Fibroblast of lung (primary cell): ENCODE data around the gene ITM2B.

Experiments
- EZH2 ChIP-seq: IDR thresholded peaks from 2 replicates; pipeline ENCODE4 v1.5.1; 2012; ENCODE audit warnings: low read length, control low read depth, mild to moderate bottlenecking; ENCODE audit errors: missing control alignments
- TF ChIP-seq, protein P1 (sequence below), 2 donors: IDR thresholded peaks in 1 of 2; conservative IDR thresholded peaks in 1 of 2; 1 replicate in 1 of 2; 2 replicates in 1 of 2; pipeline ENCODE4 v1.5.1; 2011 to 2012; ENCODE audit warnings: low read length in 2 of 2, control low read depth in 1 of 2, inconsistent platforms in 1 of 2, low read depth in 1 of 2, mild to moderate bottlenecking in 1 of 2

DNA sequence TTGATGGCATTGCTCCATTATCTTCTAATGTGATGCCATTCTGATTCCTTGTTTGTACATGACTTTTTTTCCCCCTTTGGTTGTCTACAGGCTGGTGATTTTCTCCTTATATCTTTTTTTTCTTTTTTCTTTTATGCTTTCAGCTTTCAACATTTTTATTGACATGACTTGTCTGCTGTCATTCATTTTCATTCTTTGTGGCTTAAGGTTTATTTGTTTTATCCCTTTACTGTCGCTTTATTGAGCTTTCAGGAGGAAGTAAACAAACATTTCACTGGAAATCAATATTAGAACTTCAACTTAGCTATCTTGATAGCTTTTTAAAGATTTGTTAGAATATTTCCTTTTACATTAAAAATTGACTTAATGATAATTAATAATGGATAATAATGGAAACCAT, 9.7 kb downstream of the ITM2B start:
- TF ChIP-seq, protein P1, sequence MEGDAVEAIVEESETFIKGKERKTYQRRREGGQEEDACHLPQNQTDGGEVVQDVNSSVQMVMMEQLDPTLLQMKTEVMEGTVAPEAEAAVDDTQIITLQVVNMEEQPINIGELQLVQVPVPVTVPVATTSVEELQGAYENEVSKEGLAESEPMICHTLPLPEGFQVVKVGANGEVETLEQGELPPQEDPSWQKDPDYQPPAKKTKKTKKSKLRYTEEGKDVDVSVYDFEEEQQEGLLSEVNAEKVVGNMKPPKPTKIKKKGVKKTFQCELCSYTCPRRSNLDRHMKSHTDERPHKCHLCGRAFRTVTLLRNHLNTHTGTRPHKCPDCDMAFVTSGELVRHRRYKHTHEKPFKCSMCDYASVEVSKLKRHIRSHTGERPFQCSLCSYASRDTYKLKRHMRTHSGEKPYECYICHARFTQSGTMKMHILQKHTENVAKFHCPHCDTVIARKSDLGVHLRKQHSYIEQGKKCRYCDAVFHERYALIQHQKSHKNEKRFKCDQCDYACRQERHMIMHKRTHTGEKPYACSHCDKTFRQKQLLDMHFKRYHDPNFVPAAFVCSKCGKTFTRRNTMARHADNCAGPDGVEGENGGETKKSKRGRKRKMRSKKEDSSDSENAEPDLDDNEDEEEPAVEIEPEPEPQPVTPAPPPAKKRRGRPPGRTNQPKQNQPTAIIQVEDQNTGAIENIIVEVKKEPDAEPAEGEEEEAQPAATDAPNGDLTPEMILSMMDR (conservative IDR thresholded peaks at IDR 0.05 in 1 of 2, IDR thresholded peaks at IDR 0.05 in 1 of 2; ENCODE audit: low read depth in 1 of 2, low read length in 2 of 2) = no peak
- no peak for TF ChIP-seq EZH2
